ENCODE results near the gene NEK9. TPM values are rescaled to one million over a fixed set of nuclear protein-coding genes. Genes with fewer than 3 reads are reported as not detected.
"Not testable (repeated sequence)": the region's sequence is repeated elsewhere in the genome, so short reads cannot be mapped to it uniquely, and the experiment has no call there.

Gene NEK9
- total RNA-seq, 1 experiment from 2014 or later = 56.5 TPM

- no peaks in the 10 kb centered on the region for H3K9me3 Mint-ChIP-seq
- peak overlapping the region; percentile 26 for H3K27ac ChIP-seq (ENCODE audit: insufficient read length, low read depth, low read length)
Measured at GRCh38 chr14:75068294-75069120, 58.3 kb downstream of the NEK9 start.

GRCh38 chr14:75067765-75068164, 59.1 kb downstream of the NEK9 start:
- not testable (repeated sequence) for H4K5ac ChIP-seq (ENCODE audit: insufficient read length, low read depth, low read length); H3K4me3 Mint-ChIP-seq; H3K4me1 ChIP-seq (ENCODE audit: insufficient read depth, low read length); H3T11ph ChIP-seq (ENCODE audit: low read length); H3K23ac ChIP-seq (ENCODE audit: insufficient read length, low read depth, low read length); H4K91ac ChIP-seq (ENCODE audit: insufficient read length, low read depth, low read length); H3K79me1 ChIP-seq (ENCODE audit: insufficient read depth, low read depth, low read length, poor library complexity, severe bottlenecking); H2BK5ac ChIP-seq (ENCODE audit: insufficient read length, low read length); H3K56ac ChIP-seq (ENCODE audit: insufficient read length, low read depth, low read length); H3K36me3 Mint-ChIP-seq (ENCODE audit: insufficient read depth in 1 of 3, low read depth in 3 of 3); H3K14ac ChIP-seq (ENCODE audit: insufficient read depth, low read length); H3K79me2 ChIP-seq (ENCODE audit: insufficient read depth, low read length); DNase-seq; H3K9ac ChIP-seq (ENCODE audit: extremely low read depth, insufficient read length, low read length); H2AK5ac ChIP-seq (ENCODE audit: insufficient read length, low read length); H3K9me3 Mint-ChIP-seq; H3K27ac Mint-ChIP-seq; H3K27me3 ChIP-seq (ENCODE audit: insufficient read depth, low read length); H2BK20ac ChIP-seq (ENCODE audit: low read depth, low read length, poor library complexity, severe bottlenecking); H2AFZ ChIP-seq (ENCODE audit: low read length); H4K20me1 ChIP-seq (ENCODE audit: control insufficient read depth, insufficient read depth, insufficient read length); H3K9me3 ChIP-seq (ENCODE audit: control insufficient read depth, low read depth, low read length); H3K27me3 Mint-ChIP-seq (ENCODE audit: low read depth); H3K27ac ChIP-seq (ENCODE audit: insufficient read length, low read depth, low read length); H2BK120ac ChIP-seq (ENCODE audit: low read depth, low read length, poor library complexity, severe bottlenecking); H2BK15ac ChIP-seq (ENCODE audit: low read depth, low read length); H3K18ac ChIP-seq (ENCODE audit: insufficient read length, low read depth, low read length); H3K4ac ChIP-seq (ENCODE audit: low read depth, low read length); H4K8ac ChIP-seq (replicated peaks; ENCODE audit: insufficient read length, low read depth, low read length); H2BK12ac ChIP-seq (ENCODE audit: insufficient read length, low read depth, low read length)
- Histone ChIP-seq H3K23me2 (ENCODE audit: insufficient read length, low read depth, low read length, poor library complexity, severe bottlenecking) (peaks cover 11% of the 10 kb centered on the region), H3K4me2 (ENCODE audit: insufficient read depth, insufficient read length, low read length) (peak overlapping the region; percentile 96)
- no CpG with 5 or more reads among the region's 4 CpGs for WGBS (ENCODE audit: extremely low coverage, insufficient read length, low lambda C conversion rate)
- H3K4me1 Mint-ChIP-seq = peaks cover 20 to 21% of the 10 kb centered on the region in 2 experiments

More at GRCh38 chr14:75068294-75069120, 58.3 kb downstream of the NEK9 start:
- H3K27ac Mint-ChIP-seq = no peak overlapping the region
- Histone ChIP-seq H3K4ac (ENCODE audit: low read depth, low read length) (no peak overlapping the region), H3T11ph (ENCODE audit: low read length) (no peak overlapping the region), H3K4me2 (ENCODE audit: insufficient read depth, insufficient read length, low read length) (peak overlapping the region; percentile 96), H2AFZ (ENCODE audit: low read length) (no peak overlapping the region), H2BK15ac (ENCODE audit: low read depth, low read length) (no peak overlapping the region), H3K18ac (ENCODE audit: insufficient read length, low read depth, low read length) (peak overlapping the region; percentile 27), H3K27me3 (ENCODE audit: insufficient read depth, low read length) (no peaks in the 10 kb centered on the region), H3K23ac (ENCODE audit: insufficient read length, low read depth, low read length) (no peak overlapping the region), H3K9ac (ENCODE audit: extremely low read depth, insufficient read length, low read length) (peak overlapping the region; percentile 92), H4K91ac (ENCODE audit: insufficient read length, low read depth, low read length) (no peak overlapping the region), H4K8ac (replicated peaks; ENCODE audit: insufficient read length, low read depth, low read length) (no peak overlapping the region), H2BK120ac (ENCODE audit: low read depth, low read length, poor library complexity, severe bottlenecking) (peak overlapping the region; percentile 84), H4K5ac (ENCODE audit: insufficient read length, low read depth, low read length) (no peak overlapping the region), H2BK20ac (ENCODE audit: low read depth, low read length, poor library complexity, severe bottlenecking) (no peak overlapping the region), H3K79me2 (ENCODE audit: insufficient read depth, low read length) (no peaks in the 10 kb centered on the region; the same call in 1 of the 2 replicates), H2BK5ac (ENCODE audit: insufficient read length, low read length) (no peak overlapping the region), H4K20me1 (ENCODE audit: control insufficient read depth, insufficient read depth, insufficient read length) (no peaks in the 10 kb centered on the region), H2BK12ac (ENCODE audit: insufficient read length, low read depth, low read length) (no peak overlapping the region), H3K14ac (ENCODE audit: insufficient read depth, low read length) (peak overlapping the region; percentile 85; the same call in 1 of the 2 replicates), H2AK5ac (ENCODE audit: insufficient read length, low read length) (no peak overlapping the region), H3K56ac (ENCODE audit: insufficient read length, low read depth, low read length) (no peak overlapping the region), H3K79me1 (ENCODE audit: insufficient read depth, low read depth, low read length, poor library complexity, severe bottlenecking) (no peaks in the 10 kb centered on the region), H3K23me2 (ENCODE audit: insufficient read length, low read depth, low read length, poor library complexity, severe bottlenecking) (peaks cover 11% of the 10 kb centered on the region), H3K9me3 (ENCODE audit: control insufficient read depth, low read depth, low read length) (no peaks in the 10 kb centered on the region), H3K4me1 (ENCODE audit: insufficient read depth, low read length) (peaks cover 2% of the 10 kb centered on the region; the same call in 1 of the 2 replicates)
- H3K27me3 Mint-ChIP-seq (ENCODE audit: low read depth) = no peaks in the 10 kb centered on the region; the same call in 1 of the 2 replicates
- peaks cover 12 to 14% of the 10 kb centered on the region in 2 experiments for H3K4me1 Mint-ChIP-seq
- no peak for DNase-seq
- H3K36me3 Mint-ChIP-seq (ENCODE audit: insufficient read depth in 1 of 3, low read depth in 3 of 3) = no peaks in the 10 kb centered on the region
- WGBS (ENCODE audit: extremely low coverage, insufficient read length, low lambda C conversion rate) = no CpG with 5 or more reads among the region's 15 CpGs
- no peak overlapping the region for H3K4me3 Mint-ChIP-seq
- TF ChIP-seq CTCF (conservative IDR thresholded peaks at IDR 0.05) = no peak
